Gastroesophageal sphincter (tissue), 4 donors: Measurements from ENCODE around the gene ADAMTSL2. TPM values are rescaled to one million over a fixed set of nuclear protein-coding genes. Genes with fewer than 3 reads are reported as not detected.

ENCODE experiments used
- ATAC-seq: fragments of 150-250 bp; one replicate; pipeline ENCODE4 v1.9.1; 2016; ENCODE audit warnings: mild to moderate bottlenecking, moderate library complexity
- H3K27ac ChIP-seq, 4 donors: fragments of 200-600 bp; sonication (generic) in 3 of 4; 1 replicate in 3 of 4; 2 replicates in 1 of 4; pipeline ENCODE4 v1.5.1; 2016 to 2019
- H3K27me3 ChIP-seq: fragments of 200-600 bp; sonication (generic); one replicate; pipeline ENCODE4 v1.5.1; 2019
- H3K36me3 ChIP-seq, 2 donors: fragments of 200-600 bp; sonication (generic); one replicate each; pipeline ENCODE4 v1.5.1; 2019; ENCODE audit warnings: control low read depth in 1 of 2
- H3K4me1 ChIP-seq, 3 donors: fragments of 200-600 bp; sonication (generic); 1 replicate in 2 of 3; 2 replicates in 1 of 3; pipeline ENCODE4 v1.5.1; 2016 to 2019; ENCODE audit warnings: control low read depth in 2 of 3
- H3K4me3 ChIP-seq, 2 donors: fragments of 200-600 bp; sonication (generic); one replicate each; pipeline ENCODE4 v1.5.1; 2019; ENCODE audit warnings: mild to moderate bottlenecking in 1 of 2, moderate library complexity in 1 of 2
- H3K9me3 ChIP-seq, 3 donors: fragments of 200-600 bp; sonication (generic); one replicate each; pipeline ENCODE4 v1.5.1; 2017 to 2019; ENCODE audit warnings: control low read depth in 2 of 3
- EP300 ChIP-seq: sonication (generic); formaldehyde crosslinking; IDR thresholded peaks from one replicate; pipeline ENCODE4 v1.6.1; 2017; ENCODE audit warnings: antibody characterized with exemption, mild to moderate bottlenecking
- POLR2A ChIP-seq, 2 donors: fragments of 450-650 bp; IDR thresholded peaks; one replicate each; pipeline ENCODE4 v1.6.1; 2017; ENCODE audit warnings: antibody characterized with exemption in 2 of 2, mild to moderate bottlenecking in 2 of 2, moderate library complexity in 1 of 2
- POLR2AphosphoS5 ChIP-seq: sonication (generic); formaldehyde crosslinking; IDR thresholded peaks from one replicate; pipeline ENCODE4 v1.6.1; 2017; ENCODE audit warnings: antibody characterized with exemption
- WGBS, 2 donors: methylation state at CpG; one replicate each; pipeline ENCODE4 v1.1.5; 2018; ENCODE audit warnings: low coverage in 1 of 2; 5-methylcytosine and 5-hydroxymethylcytosine counted together
- total RNA-seq, 4 donors: library from RNA; depleted of rRNA; stranded (reverse); fragments of >200 nt; gene quantifications; one replicate each; pipeline ENCODE4 v1.1.0, GENCODE V29; 2016
- TF ChIP-seq, protein P1 (sequence below), 4 experiments: fragments of 200-600 bp in 2 of 4; fragments of 450-650 bp in 2 of 4; sonication (generic) in 1 of 4; IDR thresholded peaks; one replicate each; pipeline ENCODE4 v1.5.1; 2017 to 2019; ENCODE audit warnings: antibody characterized with exemption in 4 of 4, mild to moderate bottlenecking in 2 of 4, moderate library complexity in 2 of 4

ADAMTSL2 gene
- total RNA-seq, 4 donors from 2014 or later = 2.0 to 5.8 (median 3.1) TPM

DNA sequence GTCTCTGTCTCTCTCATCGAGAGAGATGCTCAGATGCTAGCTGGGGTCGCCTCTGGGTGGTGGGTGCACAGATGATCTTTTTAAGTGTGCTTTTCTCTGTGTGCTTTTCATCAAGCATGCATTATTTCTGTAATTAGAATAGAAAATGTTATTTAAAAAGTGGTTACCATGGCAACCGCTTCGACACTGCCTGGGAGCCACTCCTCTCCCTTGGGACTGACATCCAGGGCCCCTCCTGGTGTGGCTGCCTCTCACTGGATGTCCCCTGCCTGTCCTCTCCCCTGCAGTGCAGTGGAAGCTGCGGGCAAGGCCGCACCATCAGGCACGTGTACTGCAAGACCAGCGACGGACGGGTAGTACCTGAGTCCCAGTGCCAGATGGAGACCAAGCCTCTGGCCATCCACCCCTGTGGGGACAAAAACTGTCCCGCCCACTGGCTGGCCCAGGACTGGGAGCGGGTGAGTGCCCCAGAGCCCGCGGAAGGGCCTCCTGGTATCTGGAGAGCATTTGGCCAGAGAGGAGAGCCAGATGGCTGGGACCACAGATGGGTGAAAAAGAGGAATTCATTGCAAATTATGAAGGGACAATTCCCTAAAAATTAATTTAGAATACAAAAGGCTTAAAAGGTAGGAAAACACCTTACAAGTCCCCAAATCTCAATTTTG is 34.7 kb downstream of the ADAMTSL2 start:
- Histone ChIP-seq H3K27me3 (no peaks in the 10 kb centered on the region), H3K4me1 (peaks cover 0 to 48% (median 19%) of the 10 kb centered on the region in 3 donors), H3K9me3 (no peaks in the 10 kb centered on the region), H3K36me3 (no peaks in the 10 kb centered on the region), H3K27ac (no peak overlapping the region), H3K4me3 (no peak overlapping the region)
- WGBS, 2 donors = 0 to 94% methylated on average over 1 to 2 of the region's 14 CpGs
- TF ChIP-seq EP300 = no peak
- TF ChIP-seq POLR2A (IDR thresholded peaks at IDR 0.05) = no peak
- TF ChIP-seq, protein P1, sequence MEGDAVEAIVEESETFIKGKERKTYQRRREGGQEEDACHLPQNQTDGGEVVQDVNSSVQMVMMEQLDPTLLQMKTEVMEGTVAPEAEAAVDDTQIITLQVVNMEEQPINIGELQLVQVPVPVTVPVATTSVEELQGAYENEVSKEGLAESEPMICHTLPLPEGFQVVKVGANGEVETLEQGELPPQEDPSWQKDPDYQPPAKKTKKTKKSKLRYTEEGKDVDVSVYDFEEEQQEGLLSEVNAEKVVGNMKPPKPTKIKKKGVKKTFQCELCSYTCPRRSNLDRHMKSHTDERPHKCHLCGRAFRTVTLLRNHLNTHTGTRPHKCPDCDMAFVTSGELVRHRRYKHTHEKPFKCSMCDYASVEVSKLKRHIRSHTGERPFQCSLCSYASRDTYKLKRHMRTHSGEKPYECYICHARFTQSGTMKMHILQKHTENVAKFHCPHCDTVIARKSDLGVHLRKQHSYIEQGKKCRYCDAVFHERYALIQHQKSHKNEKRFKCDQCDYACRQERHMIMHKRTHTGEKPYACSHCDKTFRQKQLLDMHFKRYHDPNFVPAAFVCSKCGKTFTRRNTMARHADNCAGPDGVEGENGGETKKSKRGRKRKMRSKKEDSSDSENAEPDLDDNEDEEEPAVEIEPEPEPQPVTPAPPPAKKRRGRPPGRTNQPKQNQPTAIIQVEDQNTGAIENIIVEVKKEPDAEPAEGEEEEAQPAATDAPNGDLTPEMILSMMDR (IDR thresholded peaks at IDR 0.05) = no peak
- TF ChIP-seq POLR2AphosphoS5 = no peak
- ATAC-seq = no peak

DNA sequence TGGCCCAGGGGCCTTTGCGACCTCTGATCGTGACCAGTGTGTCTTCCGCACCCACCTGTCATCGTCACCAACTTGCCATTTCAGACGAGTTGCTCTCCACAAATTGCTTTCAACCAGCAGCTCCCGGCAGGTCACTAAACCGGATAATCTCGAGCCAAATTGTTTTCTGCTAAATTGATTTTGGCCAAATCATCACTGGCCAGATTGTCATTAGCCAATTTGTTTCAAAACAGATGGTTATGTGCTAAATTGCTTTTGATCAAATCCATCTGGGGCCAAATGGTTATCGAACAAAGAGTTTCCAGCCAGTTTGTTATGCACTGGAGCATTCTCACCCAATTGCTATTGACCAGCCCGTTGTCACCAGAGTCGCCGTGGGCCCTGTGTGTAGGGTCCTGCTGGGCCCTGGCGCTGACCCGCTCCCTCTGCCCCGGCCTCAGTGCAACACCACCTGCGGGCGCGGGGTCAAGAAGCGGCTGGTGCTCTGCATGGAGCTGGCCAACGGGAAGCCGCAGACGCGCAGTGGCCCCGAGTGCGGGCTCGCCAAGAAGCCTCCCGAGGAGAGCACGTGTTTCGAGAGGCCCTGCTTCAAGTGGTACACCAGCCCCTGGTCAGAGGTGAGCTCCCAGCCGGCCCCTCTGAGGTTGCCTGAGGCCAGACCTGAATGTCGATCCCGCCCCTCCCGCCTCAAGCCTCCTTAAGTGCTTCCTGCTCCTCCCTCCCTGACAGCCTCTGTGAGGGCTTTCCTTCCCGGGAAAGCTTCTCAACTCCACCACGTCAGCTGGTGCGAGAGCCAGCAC is 35.6 kb downstream of the ADAMTSL2 start:
- TF ChIP-seq EP300 = no peak
- no peak for TF ChIP-seq POLR2A (IDR thresholded peaks at IDR 0.05)
- TF ChIP-seq POLR2AphosphoS5 = no peak
- TF ChIP-seq, protein P1 (IDR thresholded peaks at IDR 0.05) = no peak
- no peak for ATAC-seq
- no peak overlapping the region for H3K4me3 ChIP-seq
- 85 to 92% methylated on average over 9 to 24 of the region's 36 CpGs for WGBS, 2 donors
- H3K27ac ChIP-seq = no peak overlapping the region
- peaks cover 0 to 42% (median 14%) of the 10 kb centered on the region in 3 donors for H3K4me1 ChIP-seq
- no peaks in the 10 kb centered on the region for H3K27me3 ChIP-seq
- H3K9me3 ChIP-seq = no peaks in the 10 kb centered on the region
- H3K36me3 ChIP-seq = no peaks in the 10 kb centered on the region

DNA sequence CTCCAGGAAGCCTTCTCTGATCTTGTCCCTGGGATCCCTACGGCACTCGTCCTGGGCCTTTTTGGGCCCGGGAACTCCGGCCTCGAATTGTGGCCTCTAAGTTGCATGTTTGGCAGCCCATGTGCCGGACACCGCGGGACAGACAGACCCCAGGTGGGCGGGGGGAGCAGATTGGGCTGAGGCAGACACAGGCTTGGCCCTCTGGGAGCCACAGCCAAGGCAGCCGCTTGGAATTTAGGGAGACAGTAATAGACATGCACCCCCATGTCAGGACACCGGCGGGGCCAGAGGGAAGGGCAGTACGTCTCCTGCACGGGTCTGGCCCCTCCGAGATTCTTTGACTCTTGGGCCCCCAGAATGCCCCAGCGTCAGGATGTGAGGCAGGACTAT is 36.2 kb downstream of the ADAMTSL2 start:
- H3K4me1 ChIP-seq = peaks cover 0 to 37% (median 14%) of the 10 kb centered on the region in 3 donors
- H3K4me3 ChIP-seq = no peak overlapping the region
- no peaks in the 10 kb centered on the region for H3K36me3 ChIP-seq
- H3K27me3 ChIP-seq = peaks cover 4% of the 10 kb centered on the region
- H3K9me3 ChIP-seq = no peaks in the 10 kb centered on the region
- 80 to 100% methylated on average over 1 of the region's 16 CpGs for WGBS, 2 donors
- ATAC-seq = no peak
- H3K27ac ChIP-seq = no peak overlapping the region
- TF ChIP-seq POLR2AphosphoS5 = no peak
- no peak for TF ChIP-seq POLR2A (IDR thresholded peaks at IDR 0.05)
- TF ChIP-seq EP300 = no peak
- TF ChIP-seq, protein P1 (IDR thresholded peaks at IDR 0.05) = no peak

DNA sequence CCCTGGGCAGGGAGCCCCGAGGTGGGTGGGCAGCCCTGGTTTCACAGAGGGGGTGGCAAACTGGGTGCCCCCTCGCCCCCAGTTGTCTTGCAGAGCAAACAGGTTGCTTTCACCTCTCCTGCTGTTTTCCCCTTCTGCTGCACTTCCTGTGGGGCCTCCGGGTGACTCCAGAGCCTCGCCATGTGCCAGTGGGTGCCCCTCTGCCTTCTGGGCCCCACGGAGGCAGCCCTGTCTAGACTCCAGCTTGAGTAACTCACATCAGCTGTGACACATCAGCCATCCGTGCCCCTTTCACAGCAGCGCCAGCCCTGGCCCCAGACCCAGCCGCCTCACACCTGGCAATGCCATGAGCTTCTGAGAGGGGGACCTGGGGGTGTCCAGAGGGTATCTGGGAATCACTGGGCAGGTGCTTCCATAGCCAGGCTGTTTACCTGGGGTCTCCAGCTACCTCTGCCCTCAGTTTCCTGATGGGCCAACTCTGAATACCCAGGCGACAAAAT is 36.9 kb downstream of the ADAMTSL2 start:
- Histone ChIP-seq H3K36me3 (no peaks in the 10 kb centered on the region), H3K27me3 (peaks cover 9% of the 10 kb centered on the region), H3K27ac (no peak overlapping the region), H3K9me3 (no peaks in the 10 kb centered on the region), H3K4me1 (peaks cover 0 to 29% (median 11%) of the 10 kb centered on the region in 3 donors), H3K4me3 (no peak overlapping the region)
- TF ChIP-seq POLR2AphosphoS5 (no peak), POLR2A (IDR thresholded peaks at IDR 0.05) (no peak), EP300 (no peak)
- TF ChIP-seq, protein P1 (IDR thresholded peaks at IDR 0.05) = no peak
- ATAC-seq = no peak
- WGBS, 2 donors = 100% methylated on average over 1 of the region's 9 CpGs; no CpG with 5 or more reads in 1 of the 2 donors
